HepG2 (cell line): ENCODE measurements around the gene PRRC2A. TPM values are rescaled to one million over a fixed set of nuclear protein-coding genes. Genes with fewer than 3 reads are reported as not detected.
A peak's percentile ranks its signal among the peaks of the same experiment; 100 is the strongest.

ENCODE experiments used
- ATAD3A ChIP-seq: sonication (generic); formaldehyde crosslinking; IDR thresholded peaks from 2 replicates; pipeline ENCODE4 v1.4.0; 2020; ENCODE audit warnings: missing genetic modification reagents
- CBX2 ChIP-seq, 2 experiments: fragments of 200-600 bp in 1 of 2; sonication (generic); formaldehyde crosslinking in 1 of 2; IDR thresholded peaks; 2 replicates each; pipeline versions ENCODE4 v1.7.0 to v1.8.1; 2018 to 2022; ENCODE audit warnings: low read depth in 2 of 2, low read length in 1 of 2, mild to moderate bottlenecking in 1 of 2, missing genetic modification reagents in 1 of 2
- CEBPG ChIP-seq: IDR thresholded peaks from 2 replicates; pipeline ENCODE4 v1.6.1; 2016
- DNMT3B ChIP-seq: conservative IDR thresholded peaks from 2 replicates; pipeline ENCODE4 v1.6.1; 2016; ENCODE audit warnings: missing biosample characterization, control low read depth
- SIX4 ChIP-seq: sonication (generic); formaldehyde crosslinking; IDR thresholded peaks from 2 replicates; pipeline ENCODE4 v1.4.0; 2020; ENCODE audit warnings: missing genetic modification reagents
- SNAI1 ChIP-seq: sonication (generic); formaldehyde crosslinking; IDR thresholded peaks from 2 replicates; pipeline ENCODE4 v1.5.0; 2020; ENCODE audit warnings: mild to moderate bottlenecking, missing genetic modification reagents, borderline replicate concordance
- TCF7 ChIP-seq: sonication (generic); IDR thresholded peaks from 2 replicates; pipeline ENCODE4 v1.6.1; 2016; ENCODE audit warnings: antibody characterized with exemption, low read depth
- ZNF101 ChIP-seq: sonication (generic); formaldehyde crosslinking; IDR thresholded peaks from 2 replicates; pipeline ENCODE4 v1.4.0; 2020; ENCODE audit warnings: mild to moderate bottlenecking, low read depth, missing genetic modification reagents, borderline replicate concordance
- ZNF274 ChIP-seq: sonication (generic); formaldehyde crosslinking; IDR thresholded peaks from 2 replicates; pipeline ENCODE4 v1.5.1; 2020; ENCODE audit warnings: mild to moderate bottlenecking, missing genetic modification reagents
- ZNF614 ChIP-seq: IDR thresholded peaks from 2 replicates; pipeline ENCODE4 v1.6.1; 2018; ENCODE audit warnings: missing biosample characterization, missing genetic modification reagents, inconsistent platforms, borderline replicate concordance
- ZNF816 ChIP-seq: sonication (generic); formaldehyde crosslinking; IDR thresholded peaks from 2 replicates; pipeline ENCODE4 v1.8.0; 2022; ENCODE audit warnings: missing genetic modification reagents, mild to moderate bottlenecking, borderline replicate concordance
- polyA plus RNA-seq, 8 experiments: library from polyadenylated mRNA; depleted of rRNA in 3 of 8; stranded (reverse) in 7 of 8; unstranded in 1 of 8; fragments of >200 nt; fragmentation: Illumina TruSeq in 4 of 8; extraction: Trizol in 4 of 8; gene quantifications; 2 replicates each; pipeline versions ENCODE4 v1.2.1 to v1.2.3, GENCODE V29; 2011 to 2016; ENCODE audit warnings: low read depth in 4 of 8, missing spikeins in 1 of 8, mixed read lengths in 1 of 8; ENCODE audit not compliant: insufficient read depth in 1 of 8
- total RNA-seq, 5 experiments: library from RNA; depleted of rRNA; stranded (reverse); fragments of >200 nt; fragmentation: Illumina TruSeq; extraction: Trizol; gene quantifications; 2 replicates each; pipeline ENCODE4 v1.2.3, GENCODE V29; 2016; ENCODE audit warnings: low read depth in 1 of 5
- TF ChIP-seq, protein P1 (sequence below): sonication (generic); formaldehyde crosslinking; IDR thresholded peaks from 2 replicates; pipeline ENCODE4 v1.5.0; 2020; ENCODE audit warnings: mild to moderate bottlenecking, low read depth, missing genetic modification reagents, borderline replicate concordance
- TF ChIP-seq, protein P2 (sequence below), 2 experiments: sonication (generic) in 1 of 2; formaldehyde crosslinking in 1 of 2; IDR thresholded peaks; 2 replicates each; pipeline versions ENCODE4 v1.4.0 to v1.6.1; 2016 to 2020; ENCODE audit warnings: borderline replicate concordance in 1 of 2, low read depth in 1 of 2, mild to moderate bottlenecking in 1 of 2, missing genetic modification reagents in 1 of 2
- TF ChIP-seq, protein P3 (sequence below): sonication (generic); formaldehyde crosslinking; IDR thresholded peaks from 2 replicates; pipeline ENCODE4 v1.8.0; 2022; ENCODE audit warnings: missing genetic modification reagents, mild to moderate bottlenecking, inconsistent platforms, borderline replicate concordance
- TF ChIP-seq, protein P4 (sequence below): sonication (generic); formaldehyde crosslinking; conservative IDR thresholded peaks from 2 replicates; pipeline ENCODE4 v1.8.0; 2022; ENCODE audit warnings: mild to moderate bottlenecking, moderate library complexity, missing genetic modification reagents
- TF ChIP-seq, protein P5 (sequence below): sonication (generic); formaldehyde crosslinking; IDR thresholded peaks from 2 replicates; pipeline ENCODE4 v1.4.0; 2020; ENCODE audit warnings: missing genetic modification reagents, borderline replicate concordance

PRRC2A gene
- total and polyA plus RNA-seq, 2 of the 13 experiments (the other 11 are each of a cell fraction or from before 2014, with no cell fraction given): 38.9 to 47.4 TPM

DNA sequence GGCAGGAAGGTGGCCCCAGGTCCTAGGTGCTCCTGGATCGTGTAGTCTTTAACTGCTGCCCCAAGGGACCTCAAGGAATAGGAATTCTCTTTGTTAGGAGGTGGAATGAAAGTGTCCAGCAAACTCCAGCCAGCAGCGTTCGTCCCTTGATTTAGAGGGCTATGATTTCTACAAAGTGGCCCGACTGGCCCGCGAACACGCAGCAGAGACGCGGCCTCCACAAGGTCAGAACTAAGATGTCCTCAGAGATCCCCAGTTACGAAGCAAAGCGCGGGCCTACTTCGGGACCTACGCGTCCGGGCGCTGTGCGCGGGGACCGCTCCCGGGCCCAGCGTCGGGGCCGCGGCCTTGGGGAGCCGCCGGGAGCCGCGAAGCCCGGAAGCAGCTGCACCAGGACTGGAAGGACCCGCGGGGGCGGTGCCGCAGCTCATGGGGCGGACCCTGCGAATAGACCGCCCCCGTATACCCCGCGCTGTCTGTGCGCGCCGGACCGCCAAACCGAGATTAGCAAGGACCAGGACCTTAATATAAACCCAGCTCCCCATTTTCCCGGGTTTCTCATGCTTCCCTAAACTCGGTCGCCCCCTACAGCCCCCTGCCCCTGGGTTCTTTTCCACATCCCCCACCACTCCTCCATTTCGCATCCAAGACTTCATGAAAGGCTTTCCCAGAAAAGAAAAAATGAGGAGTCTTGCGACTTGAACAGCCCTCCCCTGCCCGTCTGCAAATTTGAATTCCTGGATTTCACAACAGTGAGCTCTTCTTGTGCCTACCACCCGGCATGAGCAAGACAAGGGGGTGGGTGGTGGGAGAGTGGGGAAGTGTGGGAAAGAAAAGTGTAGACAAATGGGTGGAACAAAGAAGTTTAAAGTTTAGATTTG is 40.1 kb downstream of the PRRC2A start, which contains the start of gene C6orf47 (continued):
- no peak for TF ChIP-seq CBX2 (IDR thresholded peaks at IDR 0.05; ENCODE audit: low read depth, low read length)
- no peak for TF ChIP-seq CBX2 (CRISPR knock-in tag; IDR thresholded peaks at IDR 0.05; ENCODE audit: low read depth)
- TF ChIP-seq SNAI1 (CRISPR knock-in tag): no peak
- TF ChIP-seq, protein P1, sequence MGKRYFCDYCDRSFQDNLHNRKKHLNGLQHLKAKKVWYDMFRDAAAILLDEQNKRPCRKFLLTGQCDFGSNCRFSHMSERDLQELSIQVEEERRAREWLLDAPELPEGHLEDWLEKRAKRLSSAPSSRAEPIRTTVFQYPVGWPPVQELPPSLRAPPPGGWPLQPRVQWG (CRISPR knock-in tag): no peak
- TF ChIP-seq ZNF614 (CRISPR knock-in tag): peak; percentile 33; the same call in 1 of the 2 replicates
- TF ChIP-seq, protein P2, sequence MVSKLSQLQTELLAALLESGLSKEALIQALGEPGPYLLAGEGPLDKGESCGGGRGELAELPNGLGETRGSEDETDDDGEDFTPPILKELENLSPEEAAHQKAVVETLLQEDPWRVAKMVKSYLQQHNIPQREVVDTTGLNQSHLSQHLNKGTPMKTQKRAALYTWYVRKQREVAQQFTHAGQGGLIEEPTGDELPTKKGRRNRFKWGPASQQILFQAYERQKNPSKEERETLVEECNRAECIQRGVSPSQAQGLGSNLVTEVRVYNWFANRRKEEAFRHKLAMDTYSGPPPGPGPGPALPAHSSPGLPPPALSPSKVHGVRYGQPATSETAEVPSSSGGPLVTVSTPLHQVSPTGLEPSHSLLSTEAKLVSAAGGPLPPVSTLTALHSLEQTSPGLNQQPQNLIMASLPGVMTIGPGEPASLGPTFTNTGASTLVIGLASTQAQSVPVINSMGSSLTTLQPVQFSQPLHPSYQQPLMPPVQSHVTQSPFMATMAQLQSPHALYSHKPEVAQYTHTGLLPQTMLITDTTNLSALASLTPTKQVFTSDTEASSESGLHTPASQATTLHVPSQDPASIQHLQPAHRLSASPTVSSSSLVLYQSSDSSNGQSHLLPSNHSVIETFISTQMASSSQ (IDR thresholded peaks at IDR 0.05; ENCODE audit: low read depth): no peak
- TF ChIP-seq, protein P2 (CRISPR knock-in tag; IDR thresholded peaks at IDR 0.05; ENCODE audit: borderline replicate concordance): peak; percentile 67; the same call in 1 of the 2 replicates
- TF ChIP-seq ZNF101: 0 out of 2 replicates have a peak, but pooled peaks have one; percentile 18
- TF ChIP-seq CEBPG (CRISPR knock-in tag): no peak
- peak; percentile 85; the same call in 1 of the 2 replicates for TF ChIP-seq ZNF816 (CRISPR knock-in tag)
- TF ChIP-seq, protein P3, sequence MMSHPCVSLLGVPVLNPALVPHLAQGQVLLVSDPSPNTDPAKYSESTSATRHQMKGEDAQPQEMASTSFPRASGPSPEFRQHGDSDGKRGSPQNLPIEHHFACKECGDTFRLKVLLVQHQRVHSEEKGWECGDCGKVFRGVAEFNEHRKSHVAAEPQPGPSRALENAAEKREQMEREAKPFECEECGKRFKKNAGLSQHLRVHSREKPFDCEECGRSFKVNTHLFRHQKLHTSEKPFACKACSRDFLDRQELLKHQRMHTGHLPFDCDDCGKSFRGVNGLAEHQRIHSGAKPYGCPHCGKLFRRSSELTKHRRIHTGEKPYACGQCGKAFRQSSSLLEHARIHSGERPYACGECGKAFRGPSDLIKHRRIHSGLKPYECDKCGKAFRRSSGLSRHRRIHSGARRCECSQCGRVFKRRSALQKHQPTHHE (CRISPR knock-in tag): 0 out of 2 replicates have a peak, but pooled peaks have one; percentile 63
- TF ChIP-seq, protein P4, sequence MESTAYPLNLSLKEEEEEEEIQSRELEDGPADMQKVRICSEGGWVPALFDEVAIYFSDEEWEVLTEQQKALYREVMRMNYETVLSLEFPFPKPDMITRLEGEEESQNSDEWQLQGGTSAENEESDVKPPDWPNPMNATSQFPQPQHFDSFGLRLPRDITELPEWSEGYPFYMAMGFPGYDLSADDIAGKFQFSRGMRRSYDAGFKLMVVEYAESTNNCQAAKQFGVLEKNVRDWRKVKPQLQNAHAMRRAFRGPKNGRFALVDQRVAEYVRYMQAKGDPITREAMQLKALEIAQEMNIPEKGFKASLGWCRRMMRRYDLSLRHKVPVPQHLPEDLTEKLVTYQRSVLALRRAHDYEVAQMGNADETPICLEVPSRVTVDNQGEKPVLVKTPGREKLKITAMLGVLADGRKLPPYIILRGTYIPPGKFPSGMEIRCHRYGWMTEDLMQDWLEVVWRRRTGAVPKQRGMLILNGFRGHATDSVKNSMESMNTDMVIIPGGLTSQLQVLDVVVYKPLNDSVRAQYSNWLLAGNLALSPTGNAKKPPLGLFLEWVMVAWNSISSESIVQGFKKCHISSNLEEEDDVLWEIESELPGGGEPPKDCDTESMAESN: peak; percentile 84
- peak; percentile 55; the same call in 1 of the 2 replicates for TF ChIP-seq DNMT3B (CRISPR knock-in tag)
- TF ChIP-seq ZNF274: peak; percentile 94; the same call in 1 of the 2 replicates
- TF ChIP-seq, protein P5, sequence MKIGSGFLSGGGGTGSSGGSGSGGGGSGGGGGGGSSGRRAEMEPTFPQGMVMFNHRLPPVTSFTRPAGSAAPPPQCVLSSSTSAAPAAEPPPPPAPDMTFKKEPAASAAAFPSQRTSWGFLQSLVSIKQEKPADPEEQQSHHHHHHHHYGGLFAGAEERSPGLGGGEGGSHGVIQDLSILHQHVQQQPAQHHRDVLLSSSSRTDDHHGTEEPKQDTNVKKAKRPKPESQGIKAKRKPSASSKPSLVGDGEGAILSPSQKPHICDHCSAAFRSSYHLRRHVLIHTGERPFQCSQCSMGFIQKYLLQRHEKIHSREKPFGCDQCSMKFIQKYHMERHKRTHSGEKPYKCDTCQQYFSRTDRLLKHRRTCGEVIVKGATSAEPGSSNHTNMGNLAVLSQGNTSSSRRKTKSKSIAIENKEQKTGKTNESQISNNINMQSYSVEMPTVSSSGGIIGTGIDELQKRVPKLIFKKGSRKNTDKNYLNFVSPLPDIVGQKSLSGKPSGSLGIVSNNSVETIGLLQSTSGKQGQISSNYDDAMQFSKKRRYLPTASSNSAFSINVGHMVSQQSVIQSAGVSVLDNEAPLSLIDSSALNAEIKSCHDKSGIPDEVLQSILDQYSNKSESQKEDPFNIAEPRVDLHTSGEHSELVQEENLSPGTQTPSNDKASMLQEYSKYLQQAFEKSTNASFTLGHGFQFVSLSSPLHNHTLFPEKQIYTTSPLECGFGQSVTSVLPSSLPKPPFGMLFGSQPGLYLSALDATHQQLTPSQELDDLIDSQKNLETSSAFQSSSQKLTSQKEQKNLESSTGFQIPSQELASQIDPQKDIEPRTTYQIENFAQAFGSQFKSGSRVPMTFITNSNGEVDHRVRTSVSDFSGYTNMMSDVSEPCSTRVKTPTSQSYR (CRISPR knock-in tag): no peak
- no peak for TF ChIP-seq ATAD3A (CRISPR knock-in tag)
- no peak for TF ChIP-seq SIX4 (CRISPR knock-in tag)
- TF ChIP-seq TCF7: no peak
